GM19467 (cell line): ENCODE measurements around the gene MBTPS2.

Experiments used
- ATAC-seq: cut with Tn5 transposase; IDR thresholded peaks from one replicate; pipeline ENCODE4 v1.9.1; 2021; ENCODE audit warnings: mild to moderate bottlenecking, moderate library complexity; ENCODE audit not compliant: unreplicated experiment

MBTPS2 gene

GRCh38 chrX:21932292-21933002, 93.0 kb downstream of the MBTPS2 start:
- ATAC-seq = no peak

- ATAC-seq = no peak
Measured at GRCh38 chrX:21933077-21933476, 93.7 kb downstream of the MBTPS2 start.

DNA sequence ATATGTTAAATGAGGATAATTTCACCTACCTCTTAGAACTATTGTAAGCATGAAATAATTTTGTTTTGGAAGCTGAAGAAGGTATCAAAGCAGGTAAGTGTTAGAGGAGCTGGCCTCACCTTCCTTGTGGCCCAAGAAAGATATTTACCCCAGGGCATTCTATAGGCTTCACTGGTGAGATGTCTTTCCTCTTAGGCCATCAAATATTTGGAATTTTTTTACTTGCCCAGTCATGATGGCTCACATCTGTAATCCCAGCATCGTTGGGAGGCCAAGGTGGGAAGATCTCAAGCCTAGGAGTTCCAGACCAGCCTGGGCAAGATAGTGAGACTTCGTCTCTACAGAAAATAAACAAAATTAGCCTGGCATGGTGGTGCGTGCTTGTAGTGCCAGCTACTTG, 95.0 kb downstream of the MBTPS2 start:
- no peak for ATAC-seq
